ENCODE results near the gene TMEM101.

DNA sequence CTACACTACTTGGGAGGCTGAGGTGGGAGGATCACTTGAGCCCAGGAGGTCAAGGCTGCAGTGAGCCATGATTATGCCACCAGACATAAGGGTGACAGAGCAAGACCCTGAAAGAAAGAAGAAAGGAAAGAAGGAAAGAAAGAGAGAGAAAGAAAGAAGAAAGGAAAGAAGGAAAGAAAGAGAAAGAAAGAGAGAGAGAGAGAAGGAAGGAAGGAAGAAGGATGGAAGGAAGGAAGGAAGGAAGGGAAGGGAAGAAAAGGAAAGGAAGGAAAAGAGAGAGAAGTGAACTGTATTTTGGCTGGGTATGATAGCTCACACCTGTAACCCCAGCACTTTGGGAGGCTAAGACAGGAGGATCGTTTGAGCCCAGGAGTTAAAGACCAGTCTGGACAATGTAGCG lies 36.7 kb downstream of the TMEM101 start:
- TF ChIP-seq POLR2A (IDR thresholded peaks at IDR 0.05), result no peak
- TF ChIP-seq, protein P1, sequence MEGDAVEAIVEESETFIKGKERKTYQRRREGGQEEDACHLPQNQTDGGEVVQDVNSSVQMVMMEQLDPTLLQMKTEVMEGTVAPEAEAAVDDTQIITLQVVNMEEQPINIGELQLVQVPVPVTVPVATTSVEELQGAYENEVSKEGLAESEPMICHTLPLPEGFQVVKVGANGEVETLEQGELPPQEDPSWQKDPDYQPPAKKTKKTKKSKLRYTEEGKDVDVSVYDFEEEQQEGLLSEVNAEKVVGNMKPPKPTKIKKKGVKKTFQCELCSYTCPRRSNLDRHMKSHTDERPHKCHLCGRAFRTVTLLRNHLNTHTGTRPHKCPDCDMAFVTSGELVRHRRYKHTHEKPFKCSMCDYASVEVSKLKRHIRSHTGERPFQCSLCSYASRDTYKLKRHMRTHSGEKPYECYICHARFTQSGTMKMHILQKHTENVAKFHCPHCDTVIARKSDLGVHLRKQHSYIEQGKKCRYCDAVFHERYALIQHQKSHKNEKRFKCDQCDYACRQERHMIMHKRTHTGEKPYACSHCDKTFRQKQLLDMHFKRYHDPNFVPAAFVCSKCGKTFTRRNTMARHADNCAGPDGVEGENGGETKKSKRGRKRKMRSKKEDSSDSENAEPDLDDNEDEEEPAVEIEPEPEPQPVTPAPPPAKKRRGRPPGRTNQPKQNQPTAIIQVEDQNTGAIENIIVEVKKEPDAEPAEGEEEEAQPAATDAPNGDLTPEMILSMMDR (IDR thresholded peaks at IDR 0.05), result no peak
- no peak for TF ChIP-seq POLR2AphosphoS5 (IDR thresholded peaks at IDR 0.05)

Data from breast epithelium (tissue), 3 donors.